ENCODE data around the gene MMRN2. TPM values are rescaled to one million over a fixed set of nuclear protein-coding genes. Genes with fewer than 3 reads are reported as not detected.
A peak's percentile ranks its signal among the peaks of the same experiment; 100 is the strongest.

The MMRN2 gene
- total RNA-seq, 6 experiments from 2014 or later = 0.66 to 1.5 (median 1.2) TPM

GRCh38 chr10:86962136-86962980 is 4.9 kb upstream of the MMRN2 start:
- H3K27ac Mint-ChIP-seq = 0 out of 2 replicates have a peak overlapping the region, but pooled peaks have one; percentile 56
- no peak for TF ChIP-seq CTCF (IDR thresholded peaks at IDR 0.05)
- no peak overlapping the region for H3K4me3 Mint-ChIP-seq
- H3K27me3 Mint-ChIP-seq (ENCODE audit: insufficient read depth) = peaks cover 3% of the 10 kb centered on the region
- no peaks in the 10 kb centered on the region for H3K9me3 Mint-ChIP-seq
- peaks cover 49% of the 10 kb centered on the region for H3K4me1 Mint-ChIP-seq (ENCODE audit: low read depth)
- H3K36me3 Mint-ChIP-seq (ENCODE audit: low read depth) = no peaks in the 10 kb centered on the region
- DNase-seq = no peak

GRCh38 chr10:86961481-86962091 is 4.2 kb upstream of the MMRN2 start:
- Mint-ChIP-seq H3K9me3 (no peaks in the 10 kb centered on the region), H3K27me3 (ENCODE audit: insufficient read depth) (peaks cover 3% of the 10 kb centered on the region), H3K4me3 (no peak overlapping the region), H3K4me1 (ENCODE audit: low read depth) (peaks cover 41% of the 10 kb centered on the region), H3K36me3 (ENCODE audit: low read depth) (no peaks in the 10 kb centered on the region), H3K27ac (peak overlapping the region; percentile 56; the same call in 1 of the 2 replicates)
- peak; percentile 52 for DNase-seq
- no peak for TF ChIP-seq CTCF (IDR thresholded peaks at IDR 0.05)

GRCh38 chr10:86960863-86961434 is 3.5 kb upstream of the MMRN2 start:
- Mint-ChIP-seq H3K27ac (peak overlapping the region; percentile 77), H3K4me1 (ENCODE audit: low read depth) (peaks cover 35% of the 10 kb centered on the region), H3K4me3 (no peak overlapping the region), H3K36me3 (ENCODE audit: low read depth) (no peaks in the 10 kb centered on the region), H3K27me3 (ENCODE audit: insufficient read depth) (peaks cover 3% of the 10 kb centered on the region), H3K9me3 (no peaks in the 10 kb centered on the region)
- no peak for DNase-seq
- TF ChIP-seq CTCF (IDR thresholded peaks at IDR 0.05) = no peak

DNA sequence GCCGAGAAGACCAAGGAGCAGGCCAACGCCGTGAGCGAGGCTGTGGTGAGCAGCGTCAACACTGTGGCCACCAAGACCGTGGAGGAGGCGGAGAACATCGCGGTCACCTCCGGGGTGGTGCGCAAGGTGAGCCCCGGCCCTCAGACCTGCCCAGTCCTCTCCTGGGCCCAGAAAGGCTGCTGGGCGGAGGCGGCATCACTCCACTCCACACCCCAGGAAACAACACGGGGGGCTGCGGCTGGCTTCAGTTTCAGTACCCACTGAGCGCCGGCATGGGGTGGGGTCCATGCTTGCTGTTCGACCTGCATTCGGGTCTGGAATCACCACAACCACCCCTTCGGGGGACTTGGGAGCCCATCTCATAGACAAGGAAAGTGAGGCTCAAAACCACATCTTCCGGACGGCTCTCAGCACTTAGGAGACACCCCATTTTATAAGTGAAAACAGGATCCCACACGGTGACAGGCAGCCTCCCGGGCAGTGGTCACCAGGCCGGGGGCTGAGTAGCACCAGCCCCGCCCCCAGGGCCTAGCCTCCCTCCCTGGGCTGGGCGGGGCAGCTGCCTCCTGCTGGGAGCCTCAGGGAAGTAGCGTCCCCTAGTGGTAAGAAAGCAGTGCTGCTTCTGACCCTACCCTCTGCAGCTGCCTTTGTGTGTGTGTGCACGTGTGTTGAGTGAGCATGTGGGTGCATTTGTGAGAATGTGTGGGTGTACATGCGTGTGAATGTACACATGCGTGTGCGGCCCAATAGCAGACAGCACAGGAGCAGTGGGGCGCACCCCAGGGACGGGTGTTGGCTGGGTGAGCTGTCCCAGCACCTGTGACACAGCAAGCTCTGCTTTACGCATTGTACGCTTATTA is 2.8 kb upstream of the MMRN2 start:
- DNase-seq = peak; percentile 55

More for the DNA sequence above, 2.8 kb upstream of the MMRN2 start:
- H3K27ac Mint-ChIP-seq = peak overlapping the region; percentile 77
- peaks cover 31% of the 10 kb centered on the region for H3K4me1 Mint-ChIP-seq (ENCODE audit: low read depth)
- H3K9me3 Mint-ChIP-seq = no peaks in the 10 kb centered on the region
- peak; percentile 97 for TF ChIP-seq CTCF (IDR thresholded peaks at IDR 0.05)
- H3K27me3 Mint-ChIP-seq (ENCODE audit: insufficient read depth) = peaks cover 3% of the 10 kb centered on the region
- no peaks in the 10 kb centered on the region for H3K36me3 Mint-ChIP-seq (ENCODE audit: low read depth)
- H3K4me3 Mint-ChIP-seq = no peak overlapping the region

Measured in HFFc6 (cell line).